WTC11 (cell line): ENCODE data around the gene ZNF442. TPM values are rescaled to one million over a fixed set of nuclear protein-coding genes. Genes with fewer than 3 reads are reported as not detected.
A peak's percentile ranks its signal among the peaks of the same experiment; 100 is the strongest.

ENCODE experiments used
- ATAC-seq: fragments of 200-7000 bp; cut with Tn5 transposase; 2 replicates; pipeline ENCODE4 v1.10.0; 2021; ENCODE audit warnings: mild to moderate bottlenecking, moderate library complexity
- CTCF ChIA-PET: fragments of 300-600 bp; sonication (Branson Sonifier 250); formaldehyde crosslinking; loops from one replicate; lab custom pipeline; 2021; ENCODE audit warnings: antibody characterized with exemption; lab: Charles Lee
- POLR2A ChIA-PET: fragments of 350-600 bp; sonication (Branson Sonifier 250); formaldehyde crosslinking; loops from one replicate; lab custom pipeline; 2021; ENCODE audit warnings: antibody characterized with exemption; lab: Charles Lee
- DNase-seq: peaks from one replicate; pipeline ENCODE4 v3.0.0; 2021; ENCODE audit warnings: low spot score
- H3K27ac Mint-ChIP-seq: 2 replicates; pipeline ENCODE4 v1.8.0; 2021; ENCODE audit warnings: mixed read lengths
- H3K27me3 Mint-ChIP-seq: 2 replicates; pipeline ENCODE4 v1.8.0; 2021; ENCODE audit warnings: low read depth, mild to moderate bottlenecking, moderate library complexity, mixed read lengths
- H3K36me3 Mint-ChIP-seq: 2 replicates; pipeline ENCODE4 v1.8.0; 2021; ENCODE audit warnings: mixed read lengths
- H3K4me1 Mint-ChIP-seq: 2 replicates; pipeline ENCODE4 v1.8.0; 2022; ENCODE audit warnings: mixed read lengths
- H3K4me3 Mint-ChIP-seq: 2 replicates; pipeline ENCODE4 v1.8.0; 2021; ENCODE audit warnings: mild to moderate bottlenecking, moderate library complexity, mixed read lengths
- H3K9me3 Mint-ChIP-seq: 2 replicates; pipeline ENCODE4 v1.8.0; 2021; ENCODE audit warnings: mixed read lengths
- ATF1 ChIP-seq: sonication (generic); formaldehyde crosslinking; IDR thresholded peaks from 2 replicates; pipeline ENCODE4 v1.8.1; 2023; ENCODE audit warnings: mild to moderate bottlenecking, moderate library complexity, missing genetic modification reagents
- CBFB ChIP-seq: sonication (generic); formaldehyde crosslinking; IDR thresholded peaks from 2 replicates; pipeline ENCODE4 v1.8.1; 2022; ENCODE audit warnings: mild to moderate bottlenecking, low read depth, missing genetic modification reagents
- CREB1 ChIP-seq: sonication (generic); formaldehyde crosslinking; IDR thresholded peaks from 2 replicates; pipeline ENCODE4 v1.8.0; 2023; ENCODE audit warnings: mild to moderate bottlenecking, missing genetic modification reagents
- CREM ChIP-seq: sonication (generic); formaldehyde crosslinking; IDR thresholded peaks from 2 replicates; pipeline ENCODE4 v1.8.1; 2022; ENCODE audit warnings: mild to moderate bottlenecking, missing genetic modification reagents, moderate library complexity
- EMX1 ChIP-seq: fragments of 250-450 bp; sonication (Bioruptor Pico); IDR thresholded peaks from 2 replicates; pipeline ENCODE4 v1.8.0; 2021; ENCODE audit warnings: mild to moderate bottlenecking
- ERG ChIP-seq: fragments of 250-450 bp; sonication (Bioruptor Pico); IDR thresholded peaks from 2 replicates; pipeline ENCODE4 v1.8.0; 2021; ENCODE audit warnings: mild to moderate bottlenecking
- ETV6 ChIP-seq: sonication (generic); formaldehyde crosslinking; IDR thresholded peaks from 2 replicates; pipeline ENCODE4 v1.8.1; 2022; ENCODE audit warnings: mild to moderate bottlenecking, missing genetic modification reagents
- FOXJ3 ChIP-seq: sonication (generic); formaldehyde crosslinking; IDR thresholded peaks from 2 replicates; pipeline ENCODE4 v1.9.0; 2021; ENCODE audit warnings: missing genetic modification reagents, mild to moderate bottlenecking, borderline replicate concordance
- GRHL2 ChIP-seq: fragments of 250-450 bp; sonication (Bioruptor Pico); IDR thresholded peaks from 2 replicates; pipeline ENCODE4 v1.8.0; 2022; ENCODE audit warnings: mild to moderate bottlenecking, moderate library complexity; ENCODE audit not compliant: insufficient replicate concordance, severe bottlenecking
- GTF2I ChIP-seq: fragments of 250-450 bp; sonication (Bioruptor Pico); conservative IDR thresholded peaks from 2 replicates; pipeline ENCODE4 v1.4.0; 2021; ENCODE audit warnings: mild to moderate bottlenecking
- HMGA2 ChIP-seq: fragments of 250-450 bp; sonication (Bioruptor Pico); IDR thresholded peaks from 2 replicates; pipeline ENCODE4 v1.4.0; 2021; ENCODE audit warnings: mild to moderate bottlenecking, moderate library complexity
- IRF2 ChIP-seq: sonication (generic); formaldehyde crosslinking; IDR thresholded peaks from 2 replicates; pipeline ENCODE4 v1.8.0; 2022; ENCODE audit warnings: low read depth, missing genetic modification reagents, borderline replicate concordance
- KAT7 ChIP-seq: sonication (generic); formaldehyde crosslinking; IDR thresholded peaks from 2 replicates; pipeline ENCODE4 v1.8.1; 2023; ENCODE audit warnings: missing genetic modification reagents, mild to moderate bottlenecking, borderline replicate concordance
- MAX ChIP-seq: sonication (generic); formaldehyde crosslinking; IDR thresholded peaks from 2 replicates; pipeline ENCODE4 v1.8.0; 2022; ENCODE audit warnings: mild to moderate bottlenecking, missing genetic modification reagents
- MXD4 ChIP-seq: fragments of 250-450 bp; sonication (Bioruptor Pico); IDR thresholded peaks from 2 replicates; pipeline ENCODE4 v1.8.0; 2021; ENCODE audit warnings: mild to moderate bottlenecking, moderate library complexity, borderline replicate concordance
- MYBL2 ChIP-seq: sonication (generic); formaldehyde crosslinking; IDR thresholded peaks from 2 replicates; pipeline ENCODE4 v1.8.1; 2023; ENCODE audit warnings: mild to moderate bottlenecking, moderate library complexity, missing genetic modification reagents
- NR3C1 ChIP-seq: sonication (generic); formaldehyde crosslinking; conservative IDR thresholded peaks from 2 replicates; pipeline ENCODE4 v1.8.1; 2023; ENCODE audit warnings: low read depth, mild to moderate bottlenecking, missing genetic modification reagents
- RELA ChIP-seq: sonication (generic); formaldehyde crosslinking; IDR thresholded peaks from 2 replicates; pipeline ENCODE4 v1.8.1; 2022; ENCODE audit warnings: missing genetic modification reagents, mild to moderate bottlenecking, borderline replicate concordance
- RORB ChIP-seq: fragments of 250-450 bp; sonication (Bioruptor Pico); IDR thresholded peaks from 2 replicates; pipeline ENCODE4 v1.9.0; 2021; ENCODE audit warnings: mild to moderate bottlenecking
- SP1 ChIP-seq: sonication (generic); formaldehyde crosslinking; conservative IDR thresholded peaks from 2 replicates; pipeline ENCODE4 v1.8.1; 2022; ENCODE audit warnings: missing genetic modification reagents
- ZBTB21 ChIP-seq: sonication (generic); formaldehyde crosslinking; IDR thresholded peaks from 2 replicates; pipeline ENCODE4 v1.8.1; 2023; ENCODE audit warnings: mild to moderate bottlenecking, missing genetic modification reagents, borderline replicate concordance
- ZNF121 ChIP-seq: sonication (generic); formaldehyde crosslinking; IDR thresholded peaks from 2 replicates; pipeline ENCODE4 v1.8.0; 2023; ENCODE audit warnings: missing genetic modification reagents
- ZNF138 ChIP-seq: sonication (generic); formaldehyde crosslinking; conservative IDR thresholded peaks from 2 replicates; pipeline ENCODE4 v1.8.1; 2022; ENCODE audit warnings: mild to moderate bottlenecking, moderate library complexity, missing genetic modification reagents
- ZNF219 ChIP-seq: sonication (generic); formaldehyde crosslinking; IDR thresholded peaks from 2 replicates; pipeline ENCODE4 v1.8.0; 2023; ENCODE audit warnings: missing genetic modification reagents, mild to moderate bottlenecking, borderline replicate concordance
- ZNF232 ChIP-seq: sonication (generic); formaldehyde crosslinking; IDR thresholded peaks from 2 replicates; pipeline ENCODE4 v1.8.0; 2022; ENCODE audit warnings: mild to moderate bottlenecking, missing genetic modification reagents
- ZNF263 ChIP-seq: sonication (generic); formaldehyde crosslinking; IDR thresholded peaks from 2 replicates; pipeline ENCODE4 v1.8.1; 2022; ENCODE audit warnings: low read depth, mild to moderate bottlenecking, moderate library complexity, missing genetic modification reagents
- ZNF281 ChIP-seq: sonication (generic); formaldehyde crosslinking; IDR thresholded peaks from 2 replicates; pipeline ENCODE4 v1.8.0; 2023; ENCODE audit warnings: mild to moderate bottlenecking, missing genetic modification reagents
- ZNF317 ChIP-seq: sonication (generic); formaldehyde crosslinking; IDR thresholded peaks from 2 replicates; pipeline ENCODE4 v1.8.1; 2023; ENCODE audit warnings: low read depth, mild to moderate bottlenecking, moderate library complexity, missing genetic modification reagents, borderline replicate concordance
- ZNF416 ChIP-seq: fragments of 250-450 bp; sonication (Bioruptor Pico); IDR thresholded peaks from 2 replicates; pipeline ENCODE4 v1.9.0; 2021; ENCODE audit warnings: mild to moderate bottlenecking, inconsistent platforms
- ZNF423 ChIP-seq: fragments of 250-450 bp; sonication (Bioruptor Pico); IDR thresholded peaks from 2 replicates; pipeline ENCODE4 v2.1.2; 2022; ENCODE audit warnings: mild to moderate bottlenecking, moderate library complexity
- total RNA-seq: library from RNA; stranded (reverse); gene quantifications from 3 replicates; pipeline ENCODE4 v1.2.3, GENCODE V29; 2021
- TF ChIP-seq, protein P1 (sequence below): sonication (generic); formaldehyde crosslinking; IDR thresholded peaks from 2 replicates; pipeline ENCODE4 v1.8.1; 2023; ENCODE audit warnings: mild to moderate bottlenecking, missing genetic modification reagents, moderate library complexity
- TF ChIP-seq, protein P2 (sequence below): sonication (generic); formaldehyde crosslinking; IDR thresholded peaks from 2 replicates; pipeline ENCODE4 v1.8.1; 2022; ENCODE audit warnings: mild to moderate bottlenecking, moderate library complexity, missing genetic modification reagents

ZNF442 gene
- total RNA-seq, 1 experiment from 2014 or later: 1.9 TPM

DNA sequence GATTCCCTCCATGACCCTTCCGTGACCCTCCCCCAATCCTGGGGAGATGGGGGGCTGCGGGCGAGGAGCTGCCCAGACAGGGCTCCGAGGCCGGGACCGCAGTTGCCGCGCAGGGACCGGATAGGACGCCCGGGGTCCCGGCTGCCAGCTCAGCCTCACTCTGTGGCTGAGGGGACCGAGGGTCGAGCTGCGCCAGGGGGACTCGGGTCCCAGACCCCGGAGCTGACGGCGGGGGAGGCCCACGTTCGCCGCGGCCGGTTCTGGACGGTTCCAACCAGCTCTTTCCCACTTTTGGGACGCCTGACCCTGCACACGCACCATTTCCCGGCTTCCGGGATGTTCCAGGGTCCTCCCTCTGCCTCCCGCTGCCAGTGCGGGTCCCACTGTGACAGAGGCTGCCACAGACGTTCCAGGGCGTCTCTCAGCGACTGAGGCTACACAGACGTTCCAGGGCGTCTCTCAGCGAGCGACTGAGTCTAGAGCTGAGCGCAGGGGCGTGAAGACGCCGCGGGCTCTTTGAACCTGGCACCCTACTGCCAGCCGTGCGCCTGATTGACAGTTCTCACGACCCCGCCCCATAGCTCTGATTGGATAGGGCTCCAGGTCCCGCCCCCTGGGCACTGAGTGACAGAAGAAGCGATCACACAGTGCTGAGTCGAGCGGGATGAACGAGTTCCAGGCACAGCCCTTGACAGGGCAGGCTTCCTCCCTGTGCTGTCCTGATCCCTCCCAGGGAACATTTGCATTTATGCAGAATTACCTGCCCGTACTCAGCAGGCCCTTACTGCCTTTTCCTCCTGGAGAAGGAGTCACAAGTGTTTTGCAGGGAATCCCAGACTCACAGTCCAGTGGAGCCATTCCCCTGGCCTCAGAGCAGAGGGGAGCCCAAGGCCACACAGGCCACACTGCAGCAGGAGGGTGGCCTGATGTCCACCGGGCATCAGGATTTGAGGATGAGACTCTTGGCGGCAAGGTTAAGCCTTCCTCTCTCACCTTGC lies 32.0 kb downstream of the ZNF442 start, which contains the start of gene ZNF563:
Gene ZNF563 (minus strand): TSS at position 472 of the 998 bp plus-strand sequence. CDS start 151 bp downstream, at position 321.
- Mint-ChIP-seq H3K9me3 (no peaks in the 10 kb centered on the region), H3K27me3 (peaks cover 11% of the 10 kb centered on the region), H3K36me3 (no peaks in the 10 kb centered on the region), H3K27ac (peak within 1 kb of the TSS; percentile 96), H3K4me1 (peaks cover 25% of the 10 kb centered on the region), H3K4me3 (peak within 1 kb of the TSS; percentile 96)
- ATAC-seq (peak; percentile 100), DNase-seq (peak; percentile 99)
- ChIA-PET POLR2A (interaction anchor here (0.7 to 1.6 kb wide), 9 partner anchors 26 to 151 kb away, joined by 3 to 7 read pairs (median 4); partner anchors contain the start of genes ZNF44, ZNF442, ZNF709 and ZNF799), CTCF (interaction anchor here (0.6 to 1.6 kb wide), 11 partner anchors 32 to 1479 kb away, joined by 3 to 11 read pairs (median 3); partner anchors contain the start of genes ZNF136, ZNF442, ZNF443 and ZNF491)
- TF ChIP-seq IRF2 (CRISPR knock-in tag) (no peak), ZNF138 (CRISPR knock-in tag) (no peak), FOXJ3 (no peak), CREM (no peak), ETV6 (CRISPR knock-in tag) (no peak; the same call in 1 of the 2 replicates), RELA (CRISPR knock-in tag) (no peak), ZNF263 (no peak), MXD4 (CRISPR knock-in tag) (no peak), ZNF121 (no peak), HMGA2 (CRISPR knock-in tag) (no peak), CREB1 (CRISPR knock-in tag) (no peak), MAX (no peak), GTF2I (CRISPR knock-in tag) (no peak), ZNF423 (CRISPR knock-in tag) (no peak), MYBL2 (CRISPR knock-in tag) (0 out of 2 replicates have a peak, but pooled peaks have one; percentile 0), NR3C1 (CRISPR knock-in tag) (no peak), ZNF416 (0 out of 2 replicates have a peak, but pooled peaks have one; percentile 28), EMX1 (no peak), SP1 (CRISPR knock-in tag) (peak; percentile 88), ZNF219 (CRISPR knock-in tag) (no peak), KAT7 (peak; percentile 61; the same call in 1 of the 2 replicates), ZNF281 (CRISPR knock-in tag) (no peak), ZBTB21 (CRISPR knock-in tag) (no peak), ZNF317 (CRISPR knock-in tag) (no peak), ATF1 (CRISPR knock-in tag) (no peak), RORB (CRISPR knock-in tag) (no peak), GRHL2 (CRISPR knock-in tag) (no peak), CBFB (CRISPR knock-in tag) (no peak), ZNF232 (no peak), ERG (no peak)
- TF ChIP-seq, protein P1, sequence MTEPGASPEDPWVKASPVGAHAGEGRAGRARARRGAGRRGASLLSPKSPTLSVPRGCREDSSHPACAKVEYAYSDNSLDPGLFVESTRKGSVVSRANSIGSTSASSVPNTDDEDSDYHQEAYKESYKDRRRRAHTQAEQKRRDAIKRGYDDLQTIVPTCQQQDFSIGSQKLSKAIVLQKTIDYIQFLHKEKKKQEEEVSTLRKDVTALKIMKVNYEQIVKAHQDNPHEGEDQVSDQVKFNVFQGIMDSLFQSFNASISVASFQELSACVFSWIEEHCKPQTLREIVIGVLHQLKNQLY (CRISPR knock-in tag): no peak
- TF ChIP-seq, protein P2, sequence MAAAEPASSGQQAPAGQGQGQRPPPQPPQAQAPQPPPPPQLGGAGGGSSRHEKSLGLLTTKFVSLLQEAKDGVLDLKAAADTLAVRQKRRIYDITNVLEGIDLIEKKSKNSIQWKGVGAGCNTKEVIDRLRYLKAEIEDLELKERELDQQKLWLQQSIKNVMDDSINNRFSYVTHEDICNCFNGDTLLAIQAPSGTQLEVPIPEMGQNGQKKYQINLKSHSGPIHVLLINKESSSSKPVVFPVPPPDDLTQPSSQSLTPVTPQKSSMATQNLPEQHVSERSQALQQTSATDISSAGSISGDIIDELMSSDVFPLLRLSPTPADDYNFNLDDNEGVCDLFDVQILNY (CRISPR knock-in tag): no peak
